ENCODE results near the gene RCBTB2.

The RCBTB2 gene

DNA sequence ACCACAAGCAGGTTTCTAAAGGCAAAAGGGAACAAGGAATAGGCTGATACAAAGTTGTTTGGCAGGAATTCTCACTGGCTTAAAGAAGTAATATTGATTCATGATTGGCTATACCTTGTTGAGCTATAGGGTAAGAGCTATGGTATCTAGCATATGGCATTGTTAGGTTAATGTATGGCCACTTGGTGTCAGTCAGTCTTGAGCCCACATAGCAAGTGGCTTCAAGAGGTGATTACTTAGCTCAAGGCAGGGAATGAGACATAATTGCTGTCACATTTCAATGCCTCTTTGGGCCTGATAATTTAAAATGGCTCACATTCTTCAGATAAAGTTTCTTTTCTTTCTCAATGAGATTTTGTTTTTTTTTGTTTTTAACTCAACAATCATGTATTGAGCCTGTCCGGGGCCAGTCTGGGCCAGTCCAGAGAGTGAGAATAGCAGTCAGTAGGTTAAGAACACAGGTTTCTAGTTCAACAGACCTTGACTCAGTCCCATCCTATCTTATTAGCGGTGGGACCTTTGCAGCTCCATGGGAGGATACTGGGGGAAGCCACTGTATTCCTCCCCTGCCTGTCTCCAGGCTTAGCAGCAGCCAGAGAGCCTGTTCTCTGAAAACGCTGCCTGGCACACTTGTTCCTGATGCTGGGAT is 45.8 kb upstream of the RCBTB2 start:
- no peak overlapping the region for H3K4me3 ChIP-seq (ENCODE audit: control insufficient read depth, low read depth, low read length)
- TF ChIP-seq, protein P1, sequence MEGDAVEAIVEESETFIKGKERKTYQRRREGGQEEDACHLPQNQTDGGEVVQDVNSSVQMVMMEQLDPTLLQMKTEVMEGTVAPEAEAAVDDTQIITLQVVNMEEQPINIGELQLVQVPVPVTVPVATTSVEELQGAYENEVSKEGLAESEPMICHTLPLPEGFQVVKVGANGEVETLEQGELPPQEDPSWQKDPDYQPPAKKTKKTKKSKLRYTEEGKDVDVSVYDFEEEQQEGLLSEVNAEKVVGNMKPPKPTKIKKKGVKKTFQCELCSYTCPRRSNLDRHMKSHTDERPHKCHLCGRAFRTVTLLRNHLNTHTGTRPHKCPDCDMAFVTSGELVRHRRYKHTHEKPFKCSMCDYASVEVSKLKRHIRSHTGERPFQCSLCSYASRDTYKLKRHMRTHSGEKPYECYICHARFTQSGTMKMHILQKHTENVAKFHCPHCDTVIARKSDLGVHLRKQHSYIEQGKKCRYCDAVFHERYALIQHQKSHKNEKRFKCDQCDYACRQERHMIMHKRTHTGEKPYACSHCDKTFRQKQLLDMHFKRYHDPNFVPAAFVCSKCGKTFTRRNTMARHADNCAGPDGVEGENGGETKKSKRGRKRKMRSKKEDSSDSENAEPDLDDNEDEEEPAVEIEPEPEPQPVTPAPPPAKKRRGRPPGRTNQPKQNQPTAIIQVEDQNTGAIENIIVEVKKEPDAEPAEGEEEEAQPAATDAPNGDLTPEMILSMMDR (conservative IDR thresholded peaks at IDR 0.05; ENCODE audit: control insufficient read depth, insufficient read depth, low read depth, low read length), result no peak
- no peak for DNase-seq (ENCODE audit: low read depth)

- no peak overlapping the region for H3K4me3 ChIP-seq (ENCODE audit: control insufficient read depth, low read depth, low read length)
- TF ChIP-seq, protein P1 (conservative IDR thresholded peaks at IDR 0.05; ENCODE audit: control insufficient read depth, insufficient read depth, low read depth, low read length), result no peak
- no peak for DNase-seq (ENCODE audit: low read depth)
These were observed 43.6 kb upstream of the RCBTB2 start for GRCh38 chr13:48576448-48577010.

DNA sequence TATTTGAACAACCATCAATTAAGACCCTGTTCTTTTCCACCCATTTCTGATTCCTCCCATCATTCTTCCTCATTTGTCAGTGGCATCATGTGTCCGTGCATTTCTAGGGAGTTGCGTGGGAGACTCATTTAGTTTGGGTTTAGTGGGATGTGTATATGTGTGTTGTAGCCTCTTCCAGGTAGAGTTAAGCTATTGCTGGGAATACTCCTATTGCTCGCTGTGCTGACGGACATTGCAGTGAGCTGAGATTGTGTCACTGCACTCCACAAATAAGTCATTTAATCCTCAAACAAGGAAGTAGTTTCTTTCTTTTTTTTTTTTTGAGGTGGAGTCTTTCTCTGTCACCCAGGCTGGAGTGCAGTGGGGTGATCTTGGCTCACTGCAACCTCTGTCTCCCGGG is 42.2 kb upstream of the RCBTB2 start:
- no peak overlapping the region for H3K4me3 ChIP-seq (ENCODE audit: control insufficient read depth, low read depth, low read length)
- TF ChIP-seq, protein P1 (conservative IDR thresholded peaks at IDR 0.05; ENCODE audit: control insufficient read depth, insufficient read depth, low read depth, low read length), result no peak
- no peak for DNase-seq (ENCODE audit: low read depth)

GRCh38 chr13:48574041-48574796 is 41.3 kb upstream of the RCBTB2 start:
- DNase-seq (ENCODE audit: low read depth), result no peak
- H3K4me3 ChIP-seq (ENCODE audit: control insufficient read depth, low read depth, low read length), result no peak overlapping the region
- TF ChIP-seq, protein P1 (conservative IDR thresholded peaks at IDR 0.05; ENCODE audit: control insufficient read depth, insufficient read depth, low read depth, low read length), result no peak

- H3K4me3 ChIP-seq (ENCODE audit: control insufficient read depth, low read depth, low read length), result no peak overlapping the region
- DNase-seq (ENCODE audit: low read depth), result no peak
- TF ChIP-seq, protein P1 (conservative IDR thresholded peaks at IDR 0.05; ENCODE audit: control insufficient read depth, insufficient read depth, low read depth, low read length), result no peak
These were observed 40.5 kb upstream of the RCBTB2 start for GRCh38 chr13:48573213-48574007.

DNA sequence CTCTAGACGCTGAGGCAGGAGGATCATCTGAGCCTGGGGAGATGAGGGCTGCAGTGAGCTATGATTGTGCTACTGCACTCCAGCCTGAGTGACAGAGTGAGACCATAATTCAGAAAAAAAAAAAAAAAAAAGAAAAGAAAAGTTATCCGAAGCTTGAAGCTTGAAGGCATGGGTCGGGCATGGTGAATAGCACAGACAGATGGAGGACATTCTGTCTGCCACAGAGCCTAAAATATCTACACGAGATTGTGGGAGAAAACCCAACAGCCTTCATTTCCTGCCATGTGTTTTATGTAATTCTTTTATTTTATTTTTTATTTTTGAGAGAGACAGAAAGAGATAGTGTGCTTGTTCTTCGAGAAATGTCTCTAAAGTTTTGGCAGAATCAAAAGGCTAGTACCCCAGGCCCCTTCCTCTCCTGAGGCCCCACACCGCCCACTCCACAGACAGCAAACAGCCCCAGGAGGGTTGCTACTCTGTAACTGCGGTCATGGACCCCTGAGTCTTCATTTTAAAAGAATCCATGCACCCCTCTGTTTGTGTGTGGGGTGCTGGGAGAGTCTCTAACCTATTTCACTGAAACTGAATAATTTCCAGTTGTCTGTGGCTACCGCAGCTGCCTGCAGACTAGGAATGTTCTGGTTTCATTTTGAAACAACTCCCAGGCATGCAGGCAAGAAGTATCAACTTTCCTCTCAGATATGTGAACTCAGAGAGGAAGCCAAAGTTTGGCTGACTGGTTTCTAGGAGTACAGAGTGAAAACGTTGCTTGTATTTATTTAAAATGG is 38.4 kb upstream of the RCBTB2 start:
- TF ChIP-seq, protein P1 (conservative IDR thresholded peaks at IDR 0.05; ENCODE audit: control insufficient read depth, insufficient read depth, low read depth, low read length), result no peak
- no peak overlapping the region for H3K4me3 ChIP-seq (ENCODE audit: control insufficient read depth, low read depth, low read length)
- peak; percentile 65 for DNase-seq (ENCODE audit: low read depth)
